ENCODE results near the gene PDCD6IP.
"Not testable (repeated sequence)": the region's sequence is repeated elsewhere in the genome, so short reads cannot be mapped to it uniquely, and the experiment has no call there.

PDCD6IP gene

GRCh38 chr3:33798418-33799201, at the start of gene PDCD6IP:
Gene PDCD6IP, plus strand, starts transcription at chr3:33798630. Its CDS starts 99 bp downstream, at chr3:33798729.
- DNase-seq = peak; percentile 91

DNA sequence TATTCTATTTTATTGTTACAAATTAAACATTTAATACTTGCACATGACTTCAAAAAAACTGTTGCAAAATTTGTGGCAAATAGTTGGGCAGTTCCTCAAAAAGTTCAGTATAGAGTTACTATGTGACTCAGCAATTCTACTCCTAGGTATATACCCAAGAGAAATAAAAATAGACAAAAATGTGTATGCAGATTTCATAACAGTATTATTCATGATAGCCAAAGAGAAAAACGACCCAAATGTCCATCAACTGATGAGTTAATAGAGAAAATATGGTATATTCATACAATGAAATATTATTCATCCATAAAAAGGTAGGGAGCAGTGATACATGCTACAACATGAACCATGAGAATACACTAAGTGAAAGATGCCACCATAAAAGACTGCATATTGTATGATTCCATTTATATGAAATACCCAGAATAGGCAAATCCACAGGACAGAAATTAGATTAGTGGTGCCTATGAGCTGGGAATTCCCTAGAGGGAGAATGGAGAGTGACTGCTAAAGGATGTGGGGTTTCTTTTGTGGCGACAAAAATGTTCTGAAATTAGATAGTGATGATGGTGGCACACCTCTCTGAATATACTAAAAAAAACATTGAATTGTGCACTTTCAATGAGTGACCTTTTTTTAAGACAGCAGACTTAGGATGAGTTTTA, 48.8 kb upstream of the PDCD6IP start:
- DNase-seq = peak; percentile 3

DNA sequence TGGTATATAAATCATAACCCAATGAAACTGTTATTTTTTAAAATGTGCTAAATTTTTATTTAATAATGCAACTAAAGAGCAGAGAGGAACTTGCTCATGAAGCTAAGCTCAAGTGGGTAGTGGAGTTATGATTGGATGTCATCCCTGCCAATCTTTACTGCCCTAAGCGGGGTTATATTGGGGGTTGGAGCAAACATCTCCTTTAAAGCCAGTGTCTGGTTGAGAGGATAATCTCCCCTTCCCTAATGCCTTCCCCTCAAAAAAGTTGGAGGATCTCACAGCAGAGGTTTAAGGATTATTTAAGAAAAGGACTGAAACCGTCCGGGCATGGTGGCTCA, 48.2 kb upstream of the PDCD6IP start:
- DNase-seq = peak; percentile 57

DNA sequence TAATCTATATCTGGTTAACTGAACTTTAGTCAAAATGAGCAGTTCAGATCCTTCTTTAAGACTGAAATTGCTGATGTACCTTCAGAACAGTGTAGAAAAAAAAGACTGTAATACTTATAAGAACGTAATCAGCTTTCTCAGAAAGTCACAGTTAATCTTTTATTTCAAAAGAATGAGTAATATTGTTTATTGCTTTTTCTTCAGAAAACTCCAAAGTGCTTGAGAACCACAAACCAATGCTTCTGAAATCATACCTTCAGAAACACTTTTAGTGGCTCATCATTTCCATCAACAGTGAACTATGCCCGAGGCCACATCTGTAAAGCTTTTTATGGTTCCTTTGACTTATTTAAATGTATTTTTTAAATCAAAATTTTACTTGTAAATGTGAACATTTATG, 47.1 kb upstream of the PDCD6IP start:
- no peak for DNase-seq

DNA sequence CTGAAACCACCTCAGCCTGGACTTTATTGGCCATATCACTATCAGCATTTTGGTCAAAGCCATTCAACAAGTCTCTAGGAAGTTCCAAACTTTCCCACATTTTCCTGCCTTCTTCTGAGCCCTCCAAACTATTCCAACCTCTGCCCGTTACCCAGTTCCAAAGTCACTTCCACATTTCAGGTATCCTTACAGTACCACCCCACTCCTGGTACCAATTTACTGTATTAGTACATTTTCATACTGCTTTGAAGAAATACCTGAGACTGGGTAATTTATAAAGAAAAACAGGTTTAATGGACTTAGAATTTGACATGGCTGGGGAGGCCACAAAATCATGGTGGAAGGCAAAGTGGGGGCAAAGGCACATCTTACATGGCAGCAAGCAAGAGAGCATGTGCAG, 44.0 kb upstream of the PDCD6IP start:
- not testable (repeated sequence) for DNase-seq

- DNase-seq = no peak
Measured at GRCh38 chr3:33758281-33758680, 40.1 kb upstream of the PDCD6IP start.

DNA sequence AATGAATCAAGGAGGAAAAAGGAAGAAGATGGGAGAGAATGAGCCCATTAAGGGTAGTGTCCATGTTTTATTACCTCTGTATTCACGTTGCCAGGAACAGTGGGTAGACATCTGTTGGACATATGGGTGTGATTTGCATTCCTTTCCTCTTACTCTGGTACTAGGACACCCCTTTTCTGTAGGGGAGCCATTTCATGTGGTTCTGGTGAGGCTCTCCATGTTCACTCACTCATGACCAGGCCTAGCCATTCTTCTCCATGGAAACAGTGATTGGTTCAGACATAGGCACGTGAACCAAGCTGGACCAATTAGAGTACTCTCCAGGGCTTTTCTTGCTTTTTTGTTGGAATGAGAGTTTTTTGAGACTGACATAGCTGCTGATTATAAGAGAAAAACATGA, 39.6 kb upstream of the PDCD6IP start:
- no peak for DNase-seq

DNA sequence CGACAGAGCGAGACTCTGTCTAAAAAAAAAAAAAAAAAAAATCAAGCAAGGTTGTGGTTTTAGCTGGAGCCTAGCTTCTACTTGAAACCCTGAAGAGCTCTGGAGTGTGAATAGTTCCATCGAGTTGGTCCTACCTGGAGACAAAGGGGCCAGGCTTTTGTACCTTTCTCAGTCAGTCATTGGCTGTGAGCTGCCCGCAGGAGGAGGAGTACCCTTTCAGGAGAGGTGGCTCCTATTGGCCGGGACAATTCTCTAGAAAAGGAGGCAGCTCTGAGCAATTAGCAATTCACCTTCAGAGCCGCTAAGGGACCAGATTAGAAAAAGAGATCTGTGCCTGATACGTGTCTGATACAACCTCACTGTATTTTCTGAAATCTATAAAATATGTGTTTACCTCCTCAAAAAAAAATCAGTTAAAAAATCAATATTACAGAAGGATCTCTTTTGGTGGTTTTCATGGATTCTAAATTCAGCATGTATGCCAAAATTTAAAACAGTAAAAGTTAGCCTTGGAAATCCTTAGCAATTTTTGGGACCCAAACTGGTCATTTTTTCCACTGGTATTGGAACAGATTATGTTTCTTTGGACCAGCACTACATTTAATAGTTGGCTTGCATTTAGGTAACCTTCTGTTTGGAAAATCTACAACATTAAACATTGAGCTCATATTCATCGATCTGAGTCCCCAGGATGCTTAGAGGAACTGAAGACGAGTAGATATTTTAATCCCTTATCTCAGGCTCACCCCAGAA, 29.7 kb upstream of the PDCD6IP start:
- DNase-seq = no peak

- DNase-seq = peak; percentile 74
Measured at GRCh38 chr3:33773637-33774036, 24.8 kb upstream of the PDCD6IP start.

DNA sequence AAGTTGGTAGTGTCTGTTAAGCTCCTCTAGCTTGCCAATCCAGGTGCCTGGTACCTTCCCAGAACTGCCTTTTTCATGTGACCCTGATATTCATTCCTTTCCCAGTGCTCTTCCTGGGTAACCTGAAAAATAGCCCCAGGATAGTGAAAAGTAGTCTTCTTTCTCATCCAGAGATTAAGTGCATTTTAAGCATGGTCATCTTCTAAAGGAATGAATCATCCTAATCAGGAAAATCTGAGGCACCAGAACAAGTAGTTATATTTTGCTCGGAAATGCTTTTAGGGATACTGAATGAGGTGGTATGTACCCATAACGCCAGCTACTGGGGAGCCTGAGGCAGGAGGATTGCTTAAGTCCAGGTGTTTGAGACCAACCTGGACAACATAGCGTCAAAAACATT, 23.1 kb upstream of the PDCD6IP start:
- DNase-seq = no peak

DNA sequence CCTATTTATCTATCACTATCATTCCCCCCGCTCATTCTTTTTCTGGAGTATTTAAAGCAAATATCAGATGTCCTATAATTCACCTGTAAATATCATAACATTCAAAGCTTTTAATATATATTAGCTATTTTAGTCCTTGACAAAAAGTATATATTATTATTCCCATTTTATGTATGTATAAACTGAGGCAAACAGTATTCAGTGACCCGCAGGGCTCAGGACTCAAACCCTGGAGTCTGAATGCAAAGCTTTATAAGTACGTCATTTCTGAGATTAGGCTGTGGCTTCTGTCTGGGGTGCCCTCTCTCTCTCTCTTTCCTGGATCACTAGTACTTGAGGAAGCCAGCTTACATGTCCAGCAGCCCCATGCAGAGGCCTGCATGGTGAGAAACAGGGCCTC, 20.4 kb upstream of the PDCD6IP start:
- DNase-seq = no peak

DNA sequence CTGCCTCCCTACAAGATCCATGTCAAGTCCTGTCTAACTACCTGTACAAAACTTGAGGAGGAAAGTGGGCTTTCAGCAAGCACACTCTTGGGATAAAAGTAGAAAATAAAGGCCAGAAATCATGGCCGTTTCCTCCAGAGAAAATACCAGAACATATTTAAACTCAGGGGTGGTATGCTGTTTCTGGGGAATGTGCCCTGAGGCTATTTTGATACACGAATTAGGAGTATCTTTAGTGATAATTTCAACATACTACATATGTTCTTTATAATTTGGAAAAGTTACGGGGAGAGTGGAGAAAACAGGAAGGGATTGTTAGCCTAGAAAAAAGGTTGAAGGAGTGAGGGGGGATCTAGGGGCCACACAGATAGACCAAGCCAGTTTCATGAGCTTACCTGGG, 18.7 kb upstream of the PDCD6IP start:
- DNase-seq = no peak

- DNase-seq = not testable (repeated sequence)
Measured at GRCh38 chr3:33781413-33781812, 17.0 kb upstream of the PDCD6IP start.

GRCh38 chr3:33786565-33787327, 11.7 kb upstream of the PDCD6IP start:
- no peak for DNase-seq

DNA sequence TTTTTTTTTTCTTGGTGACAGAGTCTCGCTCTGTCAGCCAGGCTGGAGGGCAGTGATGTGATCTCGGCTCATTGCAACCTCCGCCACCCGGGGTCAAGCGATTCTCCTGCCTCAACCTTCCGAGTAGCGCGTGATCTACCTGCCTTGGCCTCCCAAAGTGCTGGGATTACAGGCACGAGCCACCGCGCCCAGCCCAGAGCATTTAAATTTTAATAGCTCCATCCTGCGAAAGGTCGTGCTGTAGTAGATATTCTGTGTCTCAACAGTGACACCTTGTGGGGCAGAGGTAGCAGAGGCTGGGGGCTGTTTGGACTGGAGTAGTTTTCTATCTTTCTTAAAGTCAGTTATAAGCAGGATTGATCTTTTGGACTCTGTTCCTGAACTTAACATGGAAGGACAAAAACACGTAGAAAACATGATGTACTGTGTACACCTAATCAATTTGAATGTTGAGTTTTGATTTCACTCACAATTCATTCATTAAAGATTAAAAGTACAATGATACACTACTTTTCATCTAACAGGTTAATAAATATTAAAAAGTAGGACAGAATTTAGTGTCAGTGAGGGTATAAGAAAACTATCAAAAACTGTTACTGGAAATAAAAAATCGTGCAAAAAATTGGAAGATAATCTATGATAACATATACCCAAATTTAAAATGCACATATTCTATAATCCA, 11.0 kb upstream of the PDCD6IP start:
- peak; percentile 82 for DNase-seq

DNA sequence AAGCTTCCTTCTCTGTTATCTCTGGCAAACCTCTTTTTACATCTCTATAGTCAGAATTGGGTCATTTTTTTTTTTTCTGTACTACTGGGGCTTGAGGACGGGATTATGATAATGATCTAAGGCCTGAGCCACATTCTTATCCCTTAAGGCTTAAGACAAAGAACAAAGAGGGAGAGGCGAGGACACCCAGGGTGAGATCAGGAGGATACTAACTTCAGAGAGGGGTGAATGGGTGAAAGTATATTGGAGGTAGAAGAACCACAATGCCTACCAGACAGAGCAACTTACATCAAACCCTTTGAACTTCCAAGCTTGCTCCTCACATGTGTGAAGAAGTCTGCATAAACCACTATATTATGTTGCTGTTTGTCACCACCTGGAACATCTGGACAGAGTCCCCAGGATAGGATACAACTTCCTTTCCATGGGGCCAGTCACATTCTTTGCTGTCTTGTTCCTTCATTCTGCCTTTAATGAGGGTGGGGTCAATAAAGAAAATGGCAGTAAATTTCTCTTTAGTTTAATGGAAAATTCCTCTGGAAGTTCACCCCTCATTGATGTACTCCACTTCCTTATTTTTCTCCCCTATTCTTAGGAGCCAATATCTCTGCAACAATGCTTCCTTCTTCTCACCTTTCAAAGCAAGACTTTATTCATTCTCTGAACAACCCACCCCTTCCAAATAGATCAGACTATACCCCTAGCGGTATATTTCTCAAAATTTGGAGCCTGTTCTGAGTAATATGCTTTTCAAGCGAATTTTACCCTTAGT, 9.1 kb upstream of the PDCD6IP start:
- DNase-seq = peak; percentile 75

- DNase-seq = no peak
Measured at GRCh38 chr3:33790091-33790490, 8.3 kb upstream of the PDCD6IP start.

DNA sequence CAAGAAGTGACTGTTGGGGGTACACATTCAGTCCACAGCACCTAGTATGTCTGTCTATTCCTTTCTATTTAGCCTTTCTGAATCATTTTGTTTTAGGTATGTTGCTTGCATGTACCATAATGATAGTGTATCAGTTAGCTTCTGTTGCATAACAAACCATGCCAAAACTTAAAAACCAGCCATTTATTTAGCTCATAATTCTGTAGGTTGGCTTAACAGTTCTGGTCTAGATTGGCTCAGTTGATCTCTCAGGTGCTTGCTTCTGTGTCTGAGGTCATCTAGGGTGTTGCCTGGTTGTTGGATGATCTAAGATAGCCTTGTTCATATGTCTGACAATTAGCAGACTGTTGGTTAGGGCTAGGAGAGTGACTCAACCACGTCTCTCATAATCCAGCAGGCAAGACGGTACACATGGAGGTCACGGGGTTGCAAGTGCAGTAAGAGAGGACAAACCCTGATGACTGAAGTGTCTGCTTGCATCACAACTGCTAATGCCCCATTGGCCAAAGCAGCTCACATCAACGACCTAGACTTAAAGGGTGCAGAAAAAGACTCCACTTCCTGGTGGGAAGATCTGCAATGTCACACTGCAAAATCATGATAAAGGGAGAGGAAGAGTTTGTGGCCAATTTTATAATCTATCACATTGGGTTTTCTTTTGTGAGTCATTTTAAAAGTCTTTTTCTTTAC, 6.8 kb upstream of the PDCD6IP start:
- DNase-seq = no peak

DNA sequence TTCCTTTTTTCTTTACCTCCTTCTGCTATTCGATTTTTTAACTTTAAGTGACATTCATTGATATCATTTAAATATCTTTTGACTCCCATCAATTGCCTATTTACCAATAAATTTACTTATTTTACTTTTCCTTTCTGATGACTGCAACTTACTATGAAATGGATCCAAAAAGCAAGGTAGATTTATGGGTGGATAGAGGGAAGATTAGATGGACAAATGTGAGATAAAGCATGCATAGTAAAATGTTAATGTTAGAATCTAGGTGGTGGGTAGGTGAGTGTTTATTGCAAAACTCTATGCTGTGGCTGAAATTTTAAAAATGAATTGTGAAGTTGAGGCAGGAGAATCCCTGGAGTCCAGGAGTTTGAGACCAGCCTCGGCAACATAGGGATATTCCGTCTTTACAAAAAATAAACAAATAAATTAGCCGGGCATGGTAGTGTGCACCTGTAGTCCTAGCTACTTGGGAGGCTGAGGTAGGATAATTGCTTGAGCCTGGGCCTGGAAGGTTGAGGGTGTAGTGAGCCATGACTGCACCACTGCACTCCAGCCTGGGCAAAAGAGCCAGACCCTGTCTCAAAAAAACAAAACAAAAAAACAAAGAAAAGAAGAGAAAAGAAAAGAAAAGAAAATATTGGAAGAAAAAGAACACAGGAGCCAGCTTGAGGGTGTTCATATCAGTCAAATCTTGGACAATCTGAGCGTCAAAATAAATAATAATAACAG, 6.1 kb upstream of the PDCD6IP start:
- no peak for DNase-seq

GRCh38 chr3:33795131-33795530, 3.3 kb upstream of the PDCD6IP start:
- no peak for DNase-seq

Measured in NCI-H82 (cell line).